Activated CD8-positive, alpha-beta T cell treated with anti-CD3 and anti-CD28 coated beads for 36 hours (primary cell): ENCODE data around the gene CD44. TPM values are rescaled to one million over a fixed set of nuclear protein-coding genes. Genes with fewer than 3 reads are reported as not detected.

Experiments
- ATAC-seq: fragments of 200-7000 bp; cut with Tn5 transposase; one replicate; pipeline ENCODE4 v1.10.0; 2021; ENCODE audit warnings: mild to moderate bottlenecking, moderate library complexity
- CTCF ChIA-PET: fragments of 350-600 bp; sonication (Branson Sonifier 250); formaldehyde crosslinking; loops from one replicate; lab custom pipeline; 2021; ENCODE audit warnings: antibody characterized with exemption; lab: Charles Lee
- POLR2A ChIA-PET: fragments of 350-600 bp; sonication (Branson Sonifier 250); formaldehyde crosslinking; loops from one replicate; lab custom pipeline; 2021; ENCODE audit warnings: antibody characterized with exemption; lab: Charles Lee
- DNase-seq: peaks from one replicate; pipeline ENCODE4 v3.0.0-alpha.2; 2020
- H3K27ac Mint-ChIP-seq: one replicate; pipeline ENCODE4 v1.8.0; 2021; ENCODE audit warnings: mild to moderate bottlenecking, mixed read lengths
- H3K27me3 Mint-ChIP-seq: one replicate; pipeline ENCODE4 v1.8.0; 2021; ENCODE audit warnings: mixed read lengths
- H3K36me3 Mint-ChIP-seq: one replicate; pipeline ENCODE4 v1.8.0; 2021; ENCODE audit warnings: low read depth, mixed read lengths
- H3K4me1 Mint-ChIP-seq: one replicate; pipeline ENCODE4 v1.8.0; 2021; ENCODE audit warnings: low read depth, mixed read lengths
- H3K4me3 Mint-ChIP-seq: one replicate; pipeline ENCODE4 v1.8.0; 2021; ENCODE audit warnings: mild to moderate bottlenecking, moderate library complexity, mixed read lengths
- H3K9me3 Mint-ChIP-seq: one replicate; pipeline ENCODE4 v1.8.0; 2021; ENCODE audit warnings: mixed read lengths
- intact Hi-C: fragments of 100-400 bp; cut with micrococcal nuclease; formaldehyde crosslinking; loops from one replicate; pipeline ENCODE4 v1.10.0; 2022
- total RNA-seq, 2 experiments: library from RNA; stranded (reverse); gene quantifications; one replicate each; pipeline ENCODE4 v1.2.3, GENCODE V29; 2021
- TF ChIP-seq, protein P1 (sequence below): fragments of 200-600 bp; IDR thresholded peaks from one replicate; pipeline ENCODE4 v1.8.0; 2022; ENCODE audit warnings: antibody characterized with exemption, mild to moderate bottlenecking

Gene CD44
- total RNA-seq, 2 experiments from 2014 or later: 363 to 373 TPM

DNA sequence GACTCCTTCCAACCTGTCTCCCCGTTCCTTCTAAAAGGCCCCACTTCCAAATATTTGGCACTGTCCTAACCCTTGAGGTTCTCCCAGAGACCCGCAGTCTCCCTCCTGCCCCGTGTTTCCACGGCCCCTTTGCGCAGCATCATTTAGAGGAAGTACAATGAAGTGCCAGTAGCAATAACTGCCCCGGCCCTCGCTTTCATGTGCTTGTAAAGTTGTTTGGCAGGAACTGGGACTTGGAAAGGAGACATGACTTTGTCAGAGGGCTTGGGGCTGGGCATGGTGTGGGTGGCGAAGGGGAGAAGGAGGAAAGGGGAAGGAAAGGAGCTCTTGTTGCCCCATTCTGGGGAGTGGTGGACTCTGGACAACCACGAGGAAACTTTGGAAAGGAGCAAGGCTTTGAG is 2.6 kb downstream of the CD44 start:
- peaks cover 63% of the 10 kb centered on the region for H3K36me3 Mint-ChIP-seq
- peak; percentile 58 for DNase-seq
- H3K9me3 Mint-ChIP-seq: peaks cover under 1% of the 10 kb centered on the region

DNA sequence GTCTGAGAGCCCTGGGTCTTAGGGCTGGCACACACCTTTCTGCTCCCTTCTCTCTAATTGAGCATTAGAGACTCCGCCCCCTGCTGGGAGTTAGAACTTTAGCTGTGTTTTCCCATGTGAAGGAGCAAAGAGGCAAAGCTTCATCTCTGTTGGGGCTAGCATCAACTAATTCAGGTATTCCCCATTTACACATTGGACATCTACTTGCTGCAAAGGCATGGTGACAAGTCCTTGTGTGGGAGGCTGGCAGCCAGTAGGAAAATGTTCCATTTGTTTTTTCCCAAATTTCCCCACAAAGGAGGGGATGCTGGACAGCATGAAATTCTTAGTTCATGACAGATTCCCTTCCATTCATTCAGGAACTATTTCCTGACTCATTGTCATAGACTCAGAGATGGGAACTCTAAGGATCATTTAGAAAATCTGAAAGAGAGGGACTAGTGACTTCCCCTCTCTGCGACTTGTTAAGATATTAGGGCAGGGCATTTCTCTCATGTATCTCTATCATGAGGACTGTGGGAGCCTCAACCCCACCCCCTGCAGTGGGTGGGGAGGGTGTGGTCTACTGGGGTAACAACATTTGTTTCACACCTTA is 3.6 kb downstream of the CD44 start:
- POLR2A ChIA-PET: interaction anchor here (0.8 to 5.0 kb wide), 4 partner anchors 8 to 92 kb away, joined by 4 to 69 read pairs (median 32); no protein-coding TSS in a partner anchor
- Mint-ChIP-seq H3K4me3 (peak overlapping the region; percentile 93), H3K4me1 (peaks cover 65% of the 10 kb centered on the region), H3K36me3 (peaks cover 73% of the 10 kb centered on the region), H3K27ac (peak overlapping the region; percentile 95), H3K27me3 (no peaks in the 10 kb centered on the region), H3K9me3 (peaks cover 6% of the 10 kb centered on the region)
- CTCF ChIA-PET: interaction anchor here (0.6 to 2.5 kb wide), 13 partner anchors 11 to 218 kb away, joined by 3 to 10 read pairs (median 5); no protein-coding TSS in a partner anchor
- peak; percentile 81 for DNase-seq
- TF ChIP-seq, protein P1, sequence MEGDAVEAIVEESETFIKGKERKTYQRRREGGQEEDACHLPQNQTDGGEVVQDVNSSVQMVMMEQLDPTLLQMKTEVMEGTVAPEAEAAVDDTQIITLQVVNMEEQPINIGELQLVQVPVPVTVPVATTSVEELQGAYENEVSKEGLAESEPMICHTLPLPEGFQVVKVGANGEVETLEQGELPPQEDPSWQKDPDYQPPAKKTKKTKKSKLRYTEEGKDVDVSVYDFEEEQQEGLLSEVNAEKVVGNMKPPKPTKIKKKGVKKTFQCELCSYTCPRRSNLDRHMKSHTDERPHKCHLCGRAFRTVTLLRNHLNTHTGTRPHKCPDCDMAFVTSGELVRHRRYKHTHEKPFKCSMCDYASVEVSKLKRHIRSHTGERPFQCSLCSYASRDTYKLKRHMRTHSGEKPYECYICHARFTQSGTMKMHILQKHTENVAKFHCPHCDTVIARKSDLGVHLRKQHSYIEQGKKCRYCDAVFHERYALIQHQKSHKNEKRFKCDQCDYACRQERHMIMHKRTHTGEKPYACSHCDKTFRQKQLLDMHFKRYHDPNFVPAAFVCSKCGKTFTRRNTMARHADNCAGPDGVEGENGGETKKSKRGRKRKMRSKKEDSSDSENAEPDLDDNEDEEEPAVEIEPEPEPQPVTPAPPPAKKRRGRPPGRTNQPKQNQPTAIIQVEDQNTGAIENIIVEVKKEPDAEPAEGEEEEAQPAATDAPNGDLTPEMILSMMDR: peak; percentile 53
- ATAC-seq: peak; percentile 14
- intact Hi-C loops: loop anchor here (5.0 to 10.0 kb wide), 4 partner anchors 60 to 215 kb away; no protein-coding TSS in a partner anchor

More for the DNA sequence above, 2.6 kb downstream of the CD44 start:
- TF ChIP-seq, protein P1: no peak
- Mint-ChIP-seq H3K4me1 (peaks cover 60% of the 10 kb centered on the region), H3K27me3 (no peaks in the 10 kb centered on the region), H3K4me3 (peak overlapping the region; percentile 93), H3K27ac (peak overlapping the region; percentile 95)
- no peak for ATAC-seq
- intact Hi-C loops: loop anchor here (5.0 to 10.0 kb wide), 4 partner anchors 59 to 214 kb away; no protein-coding TSS in a partner anchor
- CTCF ChIA-PET: interaction anchor here (0.6 to 2.2 kb wide), 16 partner anchors 9 to 219 kb away, joined by 3 to 8 read pairs (median 4); no protein-coding TSS in a partner anchor
- POLR2A ChIA-PET: interaction anchor here (0.8 to 5.0 kb wide), 8 partner anchors 9 to 138 kb away, joined by 4 to 69 read pairs (median 17); no protein-coding TSS in a partner anchor

DNA sequence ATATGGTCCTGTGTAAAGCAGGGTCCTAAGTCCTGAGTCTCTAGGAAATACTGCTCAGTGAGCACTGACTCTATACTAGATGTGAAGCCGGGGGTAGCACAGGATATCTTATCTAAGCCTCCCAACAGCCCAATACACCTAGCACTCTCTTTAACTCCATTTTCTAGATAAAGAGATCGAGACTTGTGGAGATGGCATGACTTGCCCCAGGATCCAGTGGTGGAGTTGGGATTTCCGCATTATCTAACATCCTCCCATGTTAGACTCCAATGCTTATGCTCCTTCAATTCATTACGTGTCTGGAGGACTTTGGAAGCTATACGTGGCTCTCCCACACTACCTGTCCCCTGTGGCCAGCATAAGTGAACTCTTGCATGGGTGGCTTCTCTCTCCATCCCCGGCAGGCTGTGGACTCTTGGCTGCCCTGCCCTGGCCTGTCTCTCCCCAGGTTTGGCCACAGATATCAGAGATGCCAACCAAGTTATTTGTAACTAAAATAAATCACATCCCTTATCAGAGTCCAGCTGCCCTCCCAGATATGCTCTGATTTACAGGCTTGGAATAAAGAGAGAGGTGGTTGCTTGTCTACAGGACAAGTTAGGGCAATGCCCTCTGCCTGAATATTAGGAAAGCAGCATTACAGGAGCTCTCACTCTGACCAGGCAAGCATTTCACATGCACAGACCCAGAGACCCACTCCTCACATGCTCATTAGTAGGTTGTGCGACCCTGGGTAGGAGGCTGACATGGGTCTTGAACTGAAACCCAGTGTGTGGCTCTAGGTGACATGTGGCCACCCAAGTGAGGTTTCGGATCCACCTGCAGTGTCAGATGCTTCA is 4.5 kb downstream of the CD44 start:
- Mint-ChIP-seq H3K27me3 (no peaks in the 10 kb centered on the region), H3K27ac (peak overlapping the region; percentile 97), H3K9me3 (peaks cover 6% of the 10 kb centered on the region), H3K4me1 (peaks cover 62% of the 10 kb centered on the region), H3K4me3 (peak overlapping the region; percentile 93), H3K36me3 (peaks cover 82% of the 10 kb centered on the region)
- POLR2A ChIA-PET: interaction anchor here (0.7 to 9.9 kb wide), 9 partner anchors 10 to 163 kb away, joined by 3 to 203 read pairs (median 4); no protein-coding TSS in a partner anchor
- CTCF ChIA-PET: interaction anchor here (0.7 to 2.5 kb wide), 10 partner anchors 12 to 221 kb away, joined by 3 to 10 read pairs (median 4); no protein-coding TSS in a partner anchor
- TF ChIP-seq, protein P1: no peak
- intact Hi-C loops: loop anchor here (2.0 to 10.0 kb wide), 6 partner anchors 33 to 216 kb away; no protein-coding TSS in a partner anchor
- ATAC-seq: no peak
- no peak for DNase-seq

DNA sequence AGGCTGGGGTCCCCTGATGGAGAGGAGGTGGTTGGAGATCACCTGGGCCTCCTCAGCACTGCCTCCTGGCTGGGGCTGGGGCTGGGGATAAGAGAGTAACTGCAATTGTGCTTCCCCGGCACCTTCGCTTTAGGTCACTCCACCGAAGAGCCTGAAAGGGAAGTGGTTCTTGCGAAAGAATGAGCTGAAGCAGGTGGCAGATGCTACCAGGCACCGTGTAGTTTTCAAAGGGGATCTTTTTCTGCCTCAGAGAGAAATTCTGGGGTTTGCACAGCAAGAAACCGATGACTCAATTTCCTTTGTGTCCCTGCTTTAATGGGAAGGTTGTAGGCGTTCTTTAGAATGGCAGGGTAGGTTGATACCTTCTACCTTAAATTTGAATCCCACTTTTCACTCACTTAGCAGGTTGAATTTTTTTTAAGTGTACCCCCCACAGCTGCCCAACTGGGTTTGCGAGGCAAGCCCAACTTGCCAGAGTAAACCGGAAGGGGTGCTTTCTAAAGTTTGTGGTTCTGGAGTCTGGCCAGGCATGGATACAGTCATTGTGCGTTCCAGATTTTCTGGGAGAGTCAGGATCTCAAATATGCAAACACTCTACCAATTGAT is 5.3 kb downstream of the CD44 start:
- TF ChIP-seq, protein P1: no peak
- H3K27me3 Mint-ChIP-seq: no peaks in the 10 kb centered on the region
- DNase-seq (peak; percentile 85), ATAC-seq (peak; percentile 52)
- H3K9me3 Mint-ChIP-seq: peaks cover 6% of the 10 kb centered on the region
- peaks cover 66% of the 10 kb centered on the region for H3K4me1 Mint-ChIP-seq
- H3K36me3 Mint-ChIP-seq: peaks cover 87% of the 10 kb centered on the region
- POLR2A ChIA-PET: interaction anchor here (1.0 to 9.9 kb wide), 8 partner anchors 11 to 163 kb away, joined by 3 to 203 read pairs (median 4); no protein-coding TSS in a partner anchor
- H3K4me3 Mint-ChIP-seq: peak overlapping the region; percentile 93
- H3K27ac Mint-ChIP-seq: peak overlapping the region; percentile 97
- CTCF ChIA-PET: interaction anchor here (0.7 to 2.5 kb wide), 8 partner anchors 12 to 222 kb away, joined by 3 to 10 read pairs (median 4); no protein-coding TSS in a partner anchor
- intact Hi-C loops: loop anchor here (2.0 to 10.0 kb wide), 6 partner anchors 33 to 217 kb away; no protein-coding TSS in a partner anchor
